Sigmoid colon (tissue), 4 donors: ENCODE results near the gene HARBI1.

Experiments
- CTCF ChIP-seq, 4 experiments: fragments of 450-650 bp in 3 of 4; fragments of 200-600 bp in 1 of 4; IDR thresholded peaks; one replicate each; pipeline ENCODE4 v1.5.1; 2016 to 2019; ENCODE audit warnings: antibody characterized with exemption in 4 of 4, mild to moderate bottlenecking in 3 of 4, moderate library complexity in 2 of 4
- EP300 ChIP-seq, 4 donors: sonication (generic); formaldehyde crosslinking; IDR thresholded peaks; one replicate each; pipeline ENCODE4 v1.6.1; 2017; ENCODE audit warnings: antibody characterized with exemption in 4 of 4
- POLR2A ChIP-seq, 2 donors: fragments of 450-650 bp; IDR thresholded peaks; one replicate each; pipeline ENCODE4 v1.6.1; 2016; ENCODE audit warnings: antibody characterized with exemption in 2 of 2, mild to moderate bottlenecking in 2 of 2, moderate library complexity in 2 of 2
- POLR2AphosphoS5 ChIP-seq, 4 donors: sonication (generic); formaldehyde crosslinking; IDR thresholded peaks; one replicate each; pipeline ENCODE4 v1.6.1; 2017; ENCODE audit warnings: antibody characterized with exemption in 4 of 4

GRCh38 chr11:46588131-46588530 lies 28.9 kb downstream of the HARBI1 start:
- TF ChIP-seq CTCF (IDR thresholded peaks at IDR 0.05) (no peak), POLR2A (IDR thresholded peaks at IDR 0.05) (no peak), POLR2AphosphoS5 (IDR thresholded peaks at IDR 0.05) (no peak), EP300 (IDR thresholded peaks at IDR 0.05) (no peak)
